Measurements from ENCODE around the gene PDE6B. TPM values are rescaled to one million over a fixed set of nuclear protein-coding genes. Genes with fewer than 3 reads are reported as not detected.

PDE6B gene
- total RNA-seq, 1 donor from 2014 or later, result 12.2 TPM

DNA sequence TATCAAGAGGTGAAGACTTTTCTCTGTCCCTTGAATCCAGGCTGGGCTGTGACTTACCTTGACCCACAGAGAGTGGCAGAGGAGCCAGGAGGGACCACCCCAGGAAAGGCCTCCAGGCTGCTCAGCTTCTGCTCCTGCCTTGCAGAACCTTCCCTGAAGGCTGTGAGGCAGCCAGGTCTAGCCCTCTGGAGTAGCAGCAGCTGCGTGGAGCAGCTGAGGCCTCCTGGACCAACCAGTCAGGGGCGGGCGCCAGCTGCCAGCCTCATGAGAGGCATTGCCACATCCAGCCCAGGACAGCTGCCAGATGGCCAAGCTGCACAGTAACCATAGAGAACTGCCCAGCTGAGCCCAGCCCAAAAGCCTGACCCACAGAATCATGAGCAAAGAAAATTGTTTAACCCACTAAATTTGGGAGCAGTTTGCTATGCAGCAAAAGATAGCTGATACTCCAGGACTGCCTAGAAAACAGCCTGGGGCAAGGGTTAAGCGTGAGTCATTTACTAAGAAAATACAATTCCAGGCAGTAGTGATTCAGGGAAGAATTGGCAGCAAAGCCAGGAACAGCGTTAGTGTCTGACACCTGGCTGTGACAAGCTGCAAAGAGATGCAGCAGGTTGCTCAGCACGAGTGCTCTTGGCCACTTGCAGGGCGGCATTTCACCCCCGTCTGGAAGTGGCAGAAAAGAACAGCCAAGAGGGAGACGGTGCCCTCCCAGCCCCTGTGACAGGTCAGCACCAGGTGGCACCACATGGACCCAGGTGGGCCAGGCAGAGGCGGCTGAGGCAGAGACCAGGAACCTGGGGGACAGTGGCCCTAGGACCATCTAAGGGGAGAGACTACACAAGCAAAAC, 14.7 kb upstream of the PDE6B start:
- peaks cover 45% of the 10 kb centered on the region for H3K27me3 Mint-ChIP-seq
- H3K9me3 Mint-ChIP-seq, result no peaks in the 10 kb centered on the region
- peak; percentile 59 for DNase-seq (ENCODE audit: extremely low spot score, unreplicated experiment)

DNA sequence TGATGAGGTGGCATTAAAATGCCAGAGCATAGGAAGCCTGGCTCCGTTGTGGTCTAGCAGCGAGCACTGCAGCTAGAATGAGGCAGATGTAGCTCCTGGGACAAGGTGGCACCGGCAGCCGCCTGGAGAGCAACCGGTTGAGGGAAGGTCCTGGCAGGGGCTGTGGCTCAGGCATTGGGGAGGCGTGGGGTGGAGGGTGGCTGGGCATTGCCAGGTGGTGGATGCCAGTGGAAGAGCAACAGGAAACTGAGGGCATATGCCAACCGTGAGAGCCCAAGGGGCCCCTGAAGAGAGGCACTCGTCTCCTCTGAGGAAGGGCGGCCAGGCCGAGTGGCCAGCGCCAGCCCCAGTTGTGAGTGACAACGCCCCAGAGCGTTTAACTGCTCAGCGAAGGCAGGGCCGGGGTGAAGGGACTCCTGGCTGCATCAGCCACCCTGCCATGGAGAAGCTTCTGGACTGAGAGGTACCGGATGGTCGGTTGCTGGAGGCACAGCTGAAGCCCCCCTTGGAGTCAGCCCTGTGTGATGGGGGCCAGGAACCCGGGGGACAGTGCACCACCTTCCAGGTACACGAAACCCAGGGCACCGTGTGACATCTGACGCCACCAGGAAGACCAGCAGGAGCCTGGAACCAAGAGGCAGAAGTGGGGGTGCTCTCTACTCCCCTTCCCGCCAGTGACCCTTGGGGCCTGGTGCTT, 13.2 kb upstream of the PDE6B start:
- H3K4me3 Mint-ChIP-seq, result no peak overlapping the region
- TF ChIP-seq, protein P1, sequence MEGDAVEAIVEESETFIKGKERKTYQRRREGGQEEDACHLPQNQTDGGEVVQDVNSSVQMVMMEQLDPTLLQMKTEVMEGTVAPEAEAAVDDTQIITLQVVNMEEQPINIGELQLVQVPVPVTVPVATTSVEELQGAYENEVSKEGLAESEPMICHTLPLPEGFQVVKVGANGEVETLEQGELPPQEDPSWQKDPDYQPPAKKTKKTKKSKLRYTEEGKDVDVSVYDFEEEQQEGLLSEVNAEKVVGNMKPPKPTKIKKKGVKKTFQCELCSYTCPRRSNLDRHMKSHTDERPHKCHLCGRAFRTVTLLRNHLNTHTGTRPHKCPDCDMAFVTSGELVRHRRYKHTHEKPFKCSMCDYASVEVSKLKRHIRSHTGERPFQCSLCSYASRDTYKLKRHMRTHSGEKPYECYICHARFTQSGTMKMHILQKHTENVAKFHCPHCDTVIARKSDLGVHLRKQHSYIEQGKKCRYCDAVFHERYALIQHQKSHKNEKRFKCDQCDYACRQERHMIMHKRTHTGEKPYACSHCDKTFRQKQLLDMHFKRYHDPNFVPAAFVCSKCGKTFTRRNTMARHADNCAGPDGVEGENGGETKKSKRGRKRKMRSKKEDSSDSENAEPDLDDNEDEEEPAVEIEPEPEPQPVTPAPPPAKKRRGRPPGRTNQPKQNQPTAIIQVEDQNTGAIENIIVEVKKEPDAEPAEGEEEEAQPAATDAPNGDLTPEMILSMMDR (conservative IDR thresholded peaks at IDR 0.05), result no peak
- no peak overlapping the region for H3K27ac Mint-ChIP-seq
- no peaks in the 10 kb centered on the region for H3K9me3 Mint-ChIP-seq
- peak; percentile 61 for DNase-seq (ENCODE audit: extremely low spot score, unreplicated experiment)
- no peaks in the 10 kb centered on the region for H3K4me1 Mint-ChIP-seq (ENCODE audit: unreplicated experiment)
- peaks cover 45% of the 10 kb centered on the region for H3K27me3 Mint-ChIP-seq
- no peaks in the 10 kb centered on the region for H3K36me3 Mint-ChIP-seq

More for the DNA sequence above, 14.7 kb upstream of the PDE6B start:
- TF ChIP-seq, protein P1 (conservative IDR thresholded peaks at IDR 0.05), result no peak
- Mint-ChIP-seq H3K27ac (no peak overlapping the region), H3K36me3 (no peaks in the 10 kb centered on the region), H3K4me3 (no peak overlapping the region), H3K4me1 (ENCODE audit: unreplicated experiment) (no peaks in the 10 kb centered on the region)

DNA sequence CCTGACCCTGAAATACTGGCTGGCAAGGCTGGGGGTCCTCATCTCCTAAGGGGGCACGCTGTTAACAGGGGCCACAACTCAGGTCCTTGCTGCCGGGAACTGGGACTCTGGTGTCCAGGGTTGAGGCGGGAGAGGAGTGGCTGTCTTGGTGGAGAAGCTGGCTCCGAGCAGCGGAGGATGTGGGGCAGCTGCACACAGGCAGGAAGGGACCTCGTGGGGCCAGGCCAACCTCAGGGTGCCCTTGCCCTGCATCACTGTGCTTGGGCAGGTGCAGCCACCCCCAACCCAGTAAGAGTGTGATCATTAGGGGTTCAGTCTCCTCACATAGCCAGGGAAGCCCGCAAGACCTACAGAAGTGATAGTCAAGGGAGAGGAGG, 12.6 kb upstream of the PDE6B start:
- no peak overlapping the region for H3K4me3 Mint-ChIP-seq

DNA sequence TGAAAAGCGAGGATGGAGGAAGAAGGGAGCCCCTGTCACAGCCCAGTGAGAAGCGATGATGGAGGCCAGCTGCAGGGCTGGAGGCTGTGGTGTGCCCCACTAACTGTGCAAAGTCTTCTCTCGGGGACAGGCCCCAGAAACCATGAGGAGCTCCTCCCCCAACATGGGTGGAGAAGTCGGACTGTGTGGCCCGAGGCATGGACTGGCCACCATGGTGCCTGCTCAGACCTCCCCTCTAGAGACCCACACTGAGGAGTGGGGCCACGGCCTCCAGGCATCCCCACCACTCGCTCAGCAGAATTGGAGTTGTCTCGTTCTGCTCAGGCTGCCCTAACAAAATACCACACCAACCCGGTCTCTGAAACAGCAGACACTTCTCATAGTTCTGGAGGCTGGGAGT, 12.2 kb upstream of the PDE6B start:
- H3K27me3 Mint-ChIP-seq, result peaks cover 51% of the 10 kb centered on the region

More for the DNA sequence above, 12.6 kb upstream of the PDE6B start:
- TF ChIP-seq, protein P1 (conservative IDR thresholded peaks at IDR 0.05), result no peak
- no peak for DNase-seq (ENCODE audit: extremely low spot score, unreplicated experiment)
- H3K27me3 Mint-ChIP-seq, result peaks cover 48% of the 10 kb centered on the region
- H3K27ac Mint-ChIP-seq, result no peak overlapping the region
- no peaks in the 10 kb centered on the region for H3K36me3 Mint-ChIP-seq
- no peaks in the 10 kb centered on the region for H3K4me1 Mint-ChIP-seq (ENCODE audit: unreplicated experiment)
- H3K9me3 Mint-ChIP-seq, result no peaks in the 10 kb centered on the region

DNA sequence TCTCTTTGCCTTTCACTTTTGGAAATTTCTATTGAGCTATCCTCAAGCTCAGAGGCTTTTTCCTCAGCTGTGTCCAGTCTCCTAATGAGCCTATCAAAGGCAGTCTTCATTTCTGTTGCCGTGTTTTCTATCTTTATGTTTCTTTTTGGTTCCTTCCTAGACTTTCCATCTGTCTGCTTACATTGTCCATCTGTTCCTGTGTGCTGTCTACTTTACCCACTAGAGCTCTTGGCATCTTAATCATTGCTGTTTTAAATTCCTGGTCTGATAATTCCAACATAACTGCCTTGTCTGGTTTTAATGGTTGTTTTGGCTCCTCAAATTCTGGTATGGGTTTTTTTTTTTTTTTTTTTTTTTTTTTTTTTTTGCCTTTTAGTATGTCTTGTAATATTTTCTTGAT, 9.3 kb upstream of the PDE6B start:
- Mint-ChIP-seq H3K27ac (no peak overlapping the region), H3K4me3 (no peak overlapping the region), H3K36me3 (no peaks in the 10 kb centered on the region), H3K27me3 (peaks cover 35% of the 10 kb centered on the region), H3K4me1 (ENCODE audit: unreplicated experiment) (no peaks in the 10 kb centered on the region), H3K9me3 (no peaks in the 10 kb centered on the region)
- TF ChIP-seq, protein P1 (conservative IDR thresholded peaks at IDR 0.05), result no peak
- DNase-seq (ENCODE audit: extremely low spot score, unreplicated experiment), result no peak

More for the DNA sequence above, 12.2 kb upstream of the PDE6B start:
- no peak overlapping the region for H3K4me3 Mint-ChIP-seq
- H3K9me3 Mint-ChIP-seq, result no peaks in the 10 kb centered on the region
- no peak overlapping the region for H3K27ac Mint-ChIP-seq
- DNase-seq (ENCODE audit: extremely low spot score, unreplicated experiment), result no peak
- no peaks in the 10 kb centered on the region for H3K36me3 Mint-ChIP-seq
- TF ChIP-seq, protein P1 (conservative IDR thresholded peaks at IDR 0.05), result no peak
- H3K4me1 Mint-ChIP-seq (ENCODE audit: unreplicated experiment), result no peaks in the 10 kb centered on the region

All from type B pancreatic cell (in vitro differentiated cells).